ENCODE results near the gene TMEM167B. TPM values are rescaled to one million over a fixed set of nuclear protein-coding genes. Genes with fewer than 3 reads are reported as not detected.
A peak's percentile ranks its signal among the peaks of the same experiment; 100 is the strongest.

The TMEM167B gene
- total RNA-seq, 4 donors from 2014 or later, result 2.2 to 23.0 (median 18.8) TPM

DNA sequence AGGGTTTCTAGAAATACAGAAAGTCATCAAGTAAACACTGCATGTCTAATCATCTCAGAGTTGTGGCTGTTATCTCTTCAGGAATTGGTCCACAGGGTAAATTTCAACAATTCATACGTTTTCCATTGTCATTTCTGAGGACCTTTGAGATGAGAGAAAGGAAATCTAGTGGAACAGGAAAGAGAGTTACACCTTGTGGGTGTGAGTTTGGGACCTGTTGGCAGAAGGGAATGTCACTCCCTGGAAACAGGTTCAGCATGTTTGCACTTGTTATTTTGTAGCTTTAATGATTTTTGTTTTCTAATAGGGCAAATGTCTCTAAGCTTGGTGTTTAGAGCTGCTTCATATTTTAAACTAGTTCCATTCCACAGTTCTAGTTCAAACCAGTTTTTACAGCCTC is 5.6 kb downstream of the TMEM167B start:
- Histone ChIP-seq H3K4me3 (no peak overlapping the region), H3K9me3 (no peaks in the 10 kb centered on the region), H3K4me1 (peaks cover 13 to 58% (median 21%) of the 10 kb centered on the region in 4 donors), H3K27ac (peak overlapping the region; percentile 58 to 95 (median 70)), H3K27me3 (no peaks in the 10 kb centered on the region), H3K36me3 (peaks cover 0 to 17% (median 5%) of the 10 kb centered on the region in 4 donors)
- TF ChIP-seq POLR2A (IDR thresholded peaks at IDR 0.05) (no peak), EP300 (IDR thresholded peaks at IDR 0.05; ENCODE audit: low read depth) (no peak), POLR2AphosphoS5 (IDR thresholded peaks at IDR 0.05) (no peak), CTCF (IDR thresholded peaks at IDR 0.05) (no peak)
- DNase-seq, result no peak
- intact Hi-C loops (cut with DNase I; ENCODE audit: low total_unique reads) (no loop called here), in situ Hi-C loops (cut with MboI; ENCODE audit: low pct_ligation_motif_present in 1 of 4, low pct_unique_long_range_greater_than_20kb in 1 of 4, low sequenced_read_pairs in 3 of 4) (no loop called here)
- WGBS, 2 donors (ENCODE audit: low coverage in 1 of 2), result 50 to 75% methylated on average over 1 of the region's 1 CpG

DNA sequence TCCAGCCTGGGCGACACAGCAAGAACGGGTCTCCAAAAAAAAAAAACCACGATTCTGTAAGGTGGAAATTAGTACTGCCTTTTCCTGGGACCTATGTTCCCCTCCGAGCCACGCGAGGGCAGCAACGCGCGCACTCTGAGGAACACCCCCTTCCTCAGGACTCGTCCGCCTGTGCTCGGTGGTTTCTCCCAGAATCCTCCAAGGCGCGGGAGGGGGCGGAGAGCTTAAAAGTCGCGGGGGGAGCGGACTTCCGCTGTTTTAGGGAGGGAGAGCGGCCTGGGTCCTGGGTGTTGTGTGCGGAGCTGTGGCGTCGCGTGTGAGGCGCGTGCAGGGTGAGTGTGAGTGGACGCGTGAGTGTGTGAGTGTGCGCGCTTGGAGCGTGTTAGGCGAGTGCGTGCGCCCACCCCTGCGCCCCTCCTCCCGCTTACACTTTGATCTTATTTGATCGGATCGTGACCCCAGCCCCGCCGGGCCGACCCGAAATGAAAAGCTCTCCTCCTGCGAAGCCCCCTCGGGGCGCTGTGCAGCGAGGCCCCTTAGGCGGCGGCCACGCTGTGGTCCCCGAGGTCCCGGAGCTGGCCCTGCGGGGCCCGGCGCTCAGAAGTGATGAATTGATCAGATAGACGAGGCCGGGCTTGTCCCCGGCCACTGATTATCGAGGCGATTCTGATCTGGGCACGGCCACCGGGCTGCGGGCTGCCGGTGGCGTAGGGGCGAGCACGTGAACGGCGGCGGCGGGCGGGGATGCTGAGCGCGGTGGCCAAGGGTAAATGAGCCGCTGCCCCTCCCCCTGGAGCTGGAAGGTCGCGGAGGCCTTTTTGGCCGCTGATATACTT is 9.6 kb downstream of the TMEM167B start:
- in situ Hi-C loops (cut with MboI; ENCODE audit: low pct_ligation_motif_present in 1 of 4, low pct_unique_long_range_greater_than_20kb in 1 of 4, low sequenced_read_pairs in 3 of 4) (no loop called here), intact Hi-C loops (cut with DNase I; ENCODE audit: low total_unique reads) (loop anchor here (10.0 kb wide), 1 partner anchor 55 kb away; the partner anchor contains the start of gene WDR47)
- DNase-seq, result peak; percentile 97
- peak overlapping the region; percentile 80 to 97 (median 84) for H3K4me3 ChIP-seq
- peak; percentile 72 to 90 (median 90) for TF ChIP-seq CTCF (IDR thresholded peaks at IDR 0.05)
- peak; percentile 99 for TF ChIP-seq POLR2A (IDR thresholded peaks at IDR 0.05)
- peak; percentile 98 to 99 (median 99) for TF ChIP-seq POLR2AphosphoS5 (IDR thresholded peaks at IDR 0.05)
- no peak for TF ChIP-seq EP300 (IDR thresholded peaks at IDR 0.05; ENCODE audit: low read depth)
- WGBS, 2 donors (ENCODE audit: low coverage in 1 of 2), result 1% methylated on average over 69 of the region's 77 CpGs; no CpG with 5 or more reads in 1 of the 2 donors
- no peaks in the 10 kb centered on the region for H3K9me3 ChIP-seq
- H3K4me1 ChIP-seq, result peaks cover 5 to 32% (median 11%) of the 10 kb centered on the region in 4 donors
- no peaks in the 10 kb centered on the region for H3K36me3 ChIP-seq
- peak overlapping the region; percentile 95 to 99 (median 97) for H3K27ac ChIP-seq
- H3K27me3 ChIP-seq, result no peaks in the 10 kb centered on the region

DNA sequence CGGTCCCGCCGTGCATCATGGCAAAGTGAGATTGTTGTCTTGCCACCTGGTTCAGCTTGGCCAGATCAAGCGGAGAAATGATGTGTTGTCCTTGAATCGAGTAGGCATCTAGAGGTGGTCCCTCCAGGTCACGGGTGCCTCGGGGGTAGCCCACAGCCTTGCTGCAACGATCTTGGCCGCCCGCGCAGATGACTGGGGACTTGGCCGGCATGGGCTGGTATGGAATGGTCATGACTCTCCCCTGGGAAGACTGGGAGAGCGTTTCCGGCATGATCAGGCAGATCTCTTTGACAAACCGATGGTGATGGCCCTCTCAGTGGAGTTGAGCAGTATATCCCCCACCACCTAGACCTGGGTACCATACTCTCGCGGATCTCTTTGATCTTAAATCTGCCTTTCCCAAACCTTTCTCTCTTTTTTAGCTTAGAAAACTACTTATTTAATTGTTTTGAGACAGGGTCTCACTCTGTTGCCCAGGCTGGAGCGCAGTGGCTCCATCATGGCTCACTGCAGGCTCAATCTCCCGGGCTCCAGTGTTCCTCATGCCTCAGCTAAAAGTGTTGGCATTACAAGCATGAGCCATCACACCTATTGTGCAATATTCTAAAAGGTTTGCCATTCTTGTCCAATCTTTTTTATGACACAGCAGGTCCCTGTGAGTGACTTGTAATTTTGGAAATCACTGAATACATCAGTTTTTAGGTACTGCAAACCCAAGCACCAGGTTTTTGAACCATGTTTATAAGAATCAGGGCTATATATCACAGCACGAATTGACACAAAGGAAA is 14.0 kb downstream of the TMEM167B start:
- no peak for TF ChIP-seq POLR2AphosphoS5 (IDR thresholded peaks at IDR 0.05)
- no peak overlapping the region for H3K4me3 ChIP-seq
- no peaks in the 10 kb centered on the region for H3K36me3 ChIP-seq
- H3K27ac ChIP-seq, result no peak overlapping the region
- 68 to 87% methylated on average over 4 to 20 of the region's 20 CpGs for WGBS, 2 donors (ENCODE audit: low coverage in 1 of 2)
- H3K4me1 ChIP-seq, result peaks cover 5 to 12% (median 7%) of the 10 kb centered on the region in 4 donors
- intact Hi-C loops (cut with DNase I; ENCODE audit: low total_unique reads), result loop anchor here (10.0 kb wide), 1 partner anchor 60 kb away; the partner anchor contains the start of gene WDR47
- H3K9me3 ChIP-seq, result no peaks in the 10 kb centered on the region
- in situ Hi-C loops (cut with MboI; ENCODE audit: low pct_ligation_motif_present in 1 of 4, low pct_unique_long_range_greater_than_20kb in 1 of 4, low sequenced_read_pairs in 3 of 4), result no loop called here
- H3K27me3 ChIP-seq, result no peaks in the 10 kb centered on the region
- DNase-seq, result no peak

DNA sequence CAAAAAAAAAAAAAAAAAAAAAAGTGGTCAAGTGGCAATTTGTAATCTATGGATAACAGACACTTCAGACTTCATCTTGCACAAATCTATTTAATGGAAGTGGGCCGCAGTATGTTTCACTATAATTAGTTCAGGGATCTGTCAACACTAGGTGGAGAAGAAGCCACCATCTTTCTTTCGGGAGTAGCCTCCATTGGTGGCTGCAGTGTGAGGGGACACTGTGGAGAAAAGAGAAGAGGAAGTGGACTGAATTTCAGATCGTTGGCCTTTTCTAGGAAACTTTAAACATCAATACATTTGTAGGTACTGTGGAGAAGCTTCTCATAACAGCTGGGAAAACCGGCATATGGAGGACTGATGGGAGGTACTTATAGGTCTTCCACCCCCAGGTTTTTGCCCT is 15.3 kb downstream of the TMEM167B start:
- Histone ChIP-seq H3K9me3 (no peaks in the 10 kb centered on the region), H3K36me3 (no peaks in the 10 kb centered on the region), H3K4me1 (peaks cover 3 to 8% (median 5%) of the 10 kb centered on the region in 4 donors), H3K27ac (no peak overlapping the region), H3K4me3 (no peak overlapping the region), H3K27me3 (no peaks in the 10 kb centered on the region)
- TF ChIP-seq POLR2AphosphoS5 (IDR thresholded peaks at IDR 0.05), result no peak
- TF ChIP-seq POLR2A (IDR thresholded peaks at IDR 0.05), result no peak
- no peak for TF ChIP-seq CTCF (IDR thresholded peaks at IDR 0.05)
- DNase-seq, result no peak
- intact Hi-C loops (cut with DNase I; ENCODE audit: low total_unique reads) (loop anchor here (10.0 kb wide), 1 partner anchor 61 kb away; the partner anchor contains the start of gene WDR47), in situ Hi-C loops (cut with MboI; ENCODE audit: low pct_ligation_motif_present in 1 of 4, low pct_unique_long_range_greater_than_20kb in 1 of 4, low sequenced_read_pairs in 3 of 4) (no loop called here)
- WGBS, 2 donors (ENCODE audit: low coverage in 1 of 2), result 78 to 83% methylated on average over 4 of the region's 4 CpGs
